Measurements from ENCODE around the gene TIGIT.
"Not testable (repeated sequence)": the region's sequence is repeated elsewhere in the genome, so short reads cannot be mapped to it uniquely, and the experiment has no call there.

The TIGIT gene

DNA sequence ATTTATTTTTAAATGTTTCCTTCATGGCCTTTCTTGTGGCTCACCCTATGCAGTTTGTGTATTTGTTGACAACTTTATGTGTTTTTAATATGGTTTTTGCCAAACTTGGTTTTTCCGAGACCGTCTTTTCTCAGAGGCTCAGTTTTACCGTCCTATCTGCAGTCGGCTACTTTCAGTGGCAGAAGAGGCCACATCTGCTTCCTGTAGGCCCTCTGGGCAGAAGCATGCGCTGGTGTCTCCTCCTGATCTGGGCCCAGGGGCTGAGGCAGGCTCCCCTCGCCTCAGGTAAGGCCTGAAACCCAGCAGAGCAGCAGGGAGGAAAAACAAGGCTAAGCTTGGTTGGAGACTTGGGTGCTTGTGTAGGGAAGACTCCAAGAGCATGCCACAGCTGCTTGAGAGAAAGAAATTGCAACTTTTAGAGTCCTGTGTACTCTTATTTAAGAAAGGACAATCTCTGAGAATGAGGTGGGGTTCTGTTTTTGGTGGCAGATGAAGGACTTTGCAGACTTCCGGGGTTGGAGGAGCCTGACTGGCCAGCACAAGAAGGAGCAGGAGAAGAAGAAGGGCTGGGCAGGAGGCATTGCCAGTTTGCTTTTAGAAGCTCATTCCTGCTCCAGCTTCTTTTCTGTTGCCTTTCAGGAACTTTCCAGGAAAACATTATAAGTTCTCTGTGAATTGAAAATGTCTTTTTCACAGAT lies at the start of gene TIGIT:
Gene TIGIT, plus strand, starts transcription at position 191 of the 698 bp plus-strand sequence. Its CDS starts 34 bp downstream, at position 225.
- DNase-seq: no peak

DNA sequence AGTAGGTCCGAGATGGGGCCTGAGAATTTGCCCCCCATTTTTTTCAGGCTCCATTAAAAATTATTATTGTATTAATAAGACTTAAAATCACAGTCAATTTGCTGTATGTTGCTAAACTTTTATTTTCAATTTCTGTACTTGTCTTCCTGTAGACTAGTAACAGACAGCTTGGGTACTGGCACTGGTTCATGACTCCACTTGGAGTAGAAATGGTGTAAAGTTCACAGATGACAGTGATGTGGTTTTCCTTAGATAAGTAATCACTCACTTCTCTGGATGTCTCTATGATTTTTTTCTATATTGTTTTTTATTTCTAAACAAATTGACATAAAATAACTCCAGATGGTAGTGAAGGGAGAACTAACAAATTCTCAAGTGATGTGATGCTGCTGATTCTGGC lies 40.9 kb upstream of the TIGIT start:
- no peak for DNase-seq

DNA sequence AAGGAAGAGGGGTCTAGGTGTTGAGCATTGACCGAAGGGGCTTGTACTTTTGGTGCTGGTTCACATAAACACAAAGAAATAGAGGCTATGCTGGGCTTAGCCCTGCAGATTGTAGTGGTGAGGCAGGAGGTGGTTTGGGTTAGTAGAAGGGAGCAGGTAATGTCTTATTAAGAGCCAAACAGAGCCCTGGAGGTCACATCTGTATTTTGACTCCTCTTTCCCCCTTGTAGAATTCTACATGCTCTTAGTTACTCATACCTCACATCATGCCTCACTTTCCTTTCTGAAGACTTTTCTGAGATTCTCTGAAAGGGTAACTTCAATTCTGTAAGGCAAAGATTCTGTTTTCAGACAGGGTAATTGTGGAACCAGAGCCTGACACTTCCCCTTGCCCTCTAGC lies 40.3 kb upstream of the TIGIT start:
- DNase-seq: no peak

DNA sequence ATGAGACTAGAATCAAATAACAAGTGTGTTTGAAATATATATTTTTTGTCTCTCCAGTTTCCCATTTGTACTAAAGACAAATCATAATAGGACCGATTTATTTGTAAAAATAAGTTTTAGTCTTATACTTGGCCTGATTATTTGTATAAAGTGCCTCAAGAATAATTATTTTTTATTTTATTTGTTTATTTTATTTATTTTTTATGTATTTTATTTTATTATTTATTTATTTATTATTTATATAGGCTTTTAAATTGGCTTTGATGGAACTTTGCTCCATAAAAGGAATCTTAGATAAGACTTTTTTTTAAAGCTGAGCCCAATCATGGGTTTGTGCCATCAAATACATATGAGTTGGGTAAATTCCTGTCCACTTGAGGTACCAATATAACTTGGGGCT lies 34.3 kb upstream of the TIGIT start:
- no peak for DNase-seq

DNA sequence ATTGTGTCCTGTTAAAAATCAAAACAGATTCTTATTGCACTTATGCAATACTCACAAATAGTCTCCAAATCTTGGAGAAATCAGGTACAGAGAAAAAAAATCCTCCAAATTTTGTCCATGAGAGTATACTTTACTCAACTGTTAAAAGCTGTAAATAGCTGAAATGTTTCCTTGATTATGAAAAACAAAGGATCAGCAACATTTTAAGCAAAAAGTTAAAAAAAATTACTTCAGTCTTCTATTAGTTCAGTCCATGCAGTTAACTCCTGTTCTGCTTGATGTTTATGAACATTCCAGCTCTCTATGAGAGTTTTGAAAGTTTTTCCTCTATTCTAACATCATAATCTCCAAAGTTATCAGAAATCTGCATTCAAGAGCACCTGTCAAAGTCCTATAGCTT lies 33.7 kb upstream of the TIGIT start:
- no peak for DNase-seq

DNA sequence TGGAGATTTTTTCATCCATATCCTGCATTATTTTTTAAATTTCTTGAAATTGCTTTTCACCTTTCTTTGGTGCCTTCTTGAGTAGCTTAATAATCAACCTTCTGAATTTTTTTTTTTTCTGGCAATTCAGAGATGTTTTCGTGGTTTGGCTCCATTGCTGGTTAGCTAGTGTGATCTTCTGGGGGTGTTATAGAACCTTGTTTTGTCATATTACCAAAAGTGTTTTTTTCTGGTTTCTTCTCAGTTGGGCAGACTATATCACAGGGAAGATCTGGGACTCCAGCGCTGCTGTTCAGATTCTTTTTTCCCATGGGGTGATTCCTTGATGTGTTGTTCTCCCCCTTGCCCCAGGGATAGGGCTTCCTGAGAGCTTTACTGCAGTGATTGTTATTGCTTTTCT lies 23.8 kb upstream of the TIGIT start:
- DNase-seq: no peak

DNA sequence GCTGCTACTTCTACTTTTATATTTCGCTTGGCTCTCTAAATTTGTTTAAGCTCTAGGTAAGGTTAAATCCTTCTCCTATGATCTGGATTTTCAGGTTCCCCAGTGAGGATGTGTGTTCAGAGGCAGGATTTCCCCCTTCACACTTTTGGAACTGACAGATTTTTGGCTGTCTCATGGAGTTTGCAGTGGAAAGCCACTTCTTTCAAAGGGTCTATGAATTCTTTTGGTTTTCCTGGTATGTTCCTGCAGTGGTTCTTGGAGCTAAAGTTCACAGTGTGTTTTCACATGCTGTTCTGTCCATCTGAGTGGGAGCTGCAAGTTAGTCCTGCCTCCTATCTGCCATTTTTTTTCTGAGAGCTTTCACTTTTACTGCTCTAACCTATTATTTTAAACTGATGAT lies 21.6 kb upstream of the TIGIT start:
- no peak for DNase-seq

DNA sequence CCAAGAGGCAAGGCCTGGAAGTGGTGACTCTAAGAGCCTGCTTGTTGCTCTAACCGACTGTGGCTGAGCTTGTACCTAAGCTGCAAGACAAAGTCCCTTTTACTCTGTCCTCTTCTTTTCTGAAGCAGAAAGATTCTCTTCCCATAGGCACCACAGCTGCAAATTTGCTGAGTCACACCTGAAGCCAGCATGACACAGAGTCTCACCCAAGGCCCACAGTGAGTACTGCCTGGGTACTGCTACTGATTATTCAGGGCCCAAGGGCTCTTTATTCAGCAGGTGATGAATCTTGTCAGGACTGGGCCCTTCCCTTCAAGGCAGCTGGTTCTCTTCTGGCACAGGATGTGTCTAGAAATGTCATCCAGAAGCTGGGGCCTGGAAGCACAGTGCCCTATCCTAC lies 18.9 kb upstream of the TIGIT start:
- DNase-seq: no peak

DNA sequence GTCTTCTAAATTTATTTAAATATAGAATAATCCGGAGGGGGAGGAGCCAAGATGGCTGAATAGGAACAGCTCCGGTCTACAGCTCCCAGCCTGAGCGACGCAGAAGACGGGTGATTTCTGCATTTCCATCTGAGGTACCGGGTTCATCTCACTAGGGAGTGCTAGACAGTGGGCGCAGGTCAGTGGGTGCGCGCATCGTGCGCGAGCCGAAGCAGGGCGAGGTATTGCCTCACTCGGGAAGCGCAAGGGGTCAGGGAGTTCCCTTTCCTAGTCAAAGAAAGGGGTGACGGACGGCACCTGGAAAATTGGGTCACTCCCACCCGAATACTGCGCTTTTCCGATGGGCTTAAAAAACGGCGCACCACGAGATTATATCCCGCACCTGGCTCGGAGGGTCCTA lies 17.0 kb upstream of the TIGIT start:
- not testable (repeated sequence) for DNase-seq

DNA sequence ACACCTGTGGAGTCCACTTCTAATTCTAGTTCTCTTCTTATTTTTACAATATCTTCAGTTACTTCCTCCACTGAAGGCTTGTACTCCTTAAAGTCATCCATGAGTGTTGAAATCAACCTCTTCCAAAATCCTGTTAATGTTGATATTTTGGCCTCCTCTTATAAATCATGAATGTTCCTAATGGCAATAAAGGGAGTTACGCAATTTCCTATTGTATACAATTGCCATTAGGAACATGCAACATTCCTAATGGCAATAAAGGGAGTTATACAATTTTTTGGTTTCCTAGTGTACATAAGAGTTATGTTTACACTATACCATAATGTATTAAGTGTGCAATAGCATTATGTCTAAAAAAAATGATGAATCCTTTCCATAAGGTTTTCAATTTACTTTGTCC lies 9.2 kb upstream of the TIGIT start:
- DNase-seq: no peak

DNA sequence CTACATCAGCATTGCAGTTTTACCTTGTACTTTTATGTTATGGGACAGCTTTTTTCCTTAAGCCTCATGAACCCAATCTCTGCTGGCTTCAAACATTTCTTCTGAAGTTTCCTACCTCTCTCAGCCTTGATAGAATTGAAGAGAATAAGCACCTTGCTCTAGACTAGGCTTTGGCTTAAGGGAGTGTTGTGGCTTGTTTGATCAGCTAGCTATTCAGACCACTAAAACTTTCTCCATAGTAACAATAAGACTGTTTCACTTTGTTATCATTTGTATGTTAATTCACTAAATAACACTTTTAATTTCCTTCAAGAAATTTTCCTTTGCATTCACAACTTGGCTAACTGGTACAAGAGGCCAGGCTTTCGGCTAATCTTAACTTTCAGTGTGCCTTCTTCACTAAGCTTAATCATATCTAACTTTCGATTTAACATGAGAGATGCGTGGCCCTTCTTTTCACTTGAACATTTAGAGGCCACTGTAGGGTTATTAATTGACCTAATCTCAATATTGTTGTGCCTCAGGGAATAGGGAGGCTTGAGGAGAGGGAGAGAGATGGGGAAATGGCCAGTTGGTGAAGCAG lies 8.1 kb upstream of the TIGIT start:
- no peak for DNase-seq

DNA sequence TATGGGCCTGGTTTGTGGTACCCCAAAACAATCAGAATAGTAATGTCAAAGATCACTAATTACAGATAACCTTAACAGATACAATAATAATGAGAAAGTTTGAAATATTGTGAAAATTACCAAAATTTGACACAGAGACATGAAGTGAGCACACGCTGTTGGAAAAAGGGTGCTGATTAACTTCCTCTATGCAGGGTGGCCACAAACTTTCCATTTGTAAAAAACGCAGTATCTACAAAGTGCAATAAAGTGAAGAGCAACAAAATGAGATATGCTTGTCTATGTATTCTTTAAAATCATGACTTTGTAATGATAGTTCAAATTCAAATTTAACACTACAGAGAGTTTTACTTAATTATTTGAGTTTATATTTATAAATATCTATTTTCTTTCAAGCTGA lies 7.6 kb upstream of the TIGIT start:
- DNase-seq: no peak

DNA sequence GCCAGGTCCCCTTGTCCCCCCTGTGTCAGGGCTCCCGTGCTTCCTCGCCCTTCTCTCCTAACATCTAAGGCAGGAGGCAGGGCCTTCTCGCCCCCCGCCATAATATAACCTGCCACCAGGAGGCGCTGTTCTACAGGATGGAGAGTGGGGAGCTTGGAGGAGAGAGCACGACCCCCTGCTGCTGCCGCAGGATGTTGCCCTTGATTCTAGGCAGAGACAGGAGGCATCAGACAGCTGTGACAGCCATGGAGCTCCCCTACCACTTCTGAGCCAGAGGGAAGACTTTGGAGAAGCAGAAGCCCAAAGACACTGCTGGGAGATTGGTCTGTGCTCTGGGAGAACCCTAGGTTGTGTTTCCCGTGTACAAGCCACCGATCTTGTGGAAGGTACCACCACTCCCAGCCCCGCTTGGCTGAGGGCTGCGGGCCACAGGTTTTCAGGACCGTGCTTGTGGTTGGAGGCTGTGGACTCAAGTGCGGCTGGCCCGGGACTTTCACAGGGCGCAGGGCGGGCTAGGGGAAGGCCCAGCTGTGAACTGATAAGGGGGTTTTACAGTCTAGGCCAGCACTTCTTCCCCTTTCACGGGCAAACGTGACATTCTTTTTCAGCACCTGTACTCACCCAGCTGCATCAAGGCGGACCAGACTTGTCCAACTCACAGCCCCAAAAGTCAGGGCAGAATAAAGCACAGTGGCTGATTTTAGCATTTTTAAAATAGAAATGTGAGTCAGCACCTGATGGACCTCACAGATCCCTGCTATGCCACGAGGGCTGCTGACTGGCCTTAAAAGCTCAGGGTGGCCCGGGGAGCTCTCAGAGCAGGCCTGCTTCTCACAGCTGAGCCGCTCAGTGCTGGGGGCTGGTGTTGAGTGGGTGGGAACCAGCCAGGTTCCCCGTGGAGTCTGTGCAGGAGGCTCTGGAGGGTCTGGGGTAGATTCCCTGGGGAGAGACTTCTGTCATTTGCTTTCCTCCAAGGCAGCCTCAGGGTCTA lies 2.6 kb upstream of the TIGIT start:
- peak; percentile 92 for DNase-seq

DNA sequence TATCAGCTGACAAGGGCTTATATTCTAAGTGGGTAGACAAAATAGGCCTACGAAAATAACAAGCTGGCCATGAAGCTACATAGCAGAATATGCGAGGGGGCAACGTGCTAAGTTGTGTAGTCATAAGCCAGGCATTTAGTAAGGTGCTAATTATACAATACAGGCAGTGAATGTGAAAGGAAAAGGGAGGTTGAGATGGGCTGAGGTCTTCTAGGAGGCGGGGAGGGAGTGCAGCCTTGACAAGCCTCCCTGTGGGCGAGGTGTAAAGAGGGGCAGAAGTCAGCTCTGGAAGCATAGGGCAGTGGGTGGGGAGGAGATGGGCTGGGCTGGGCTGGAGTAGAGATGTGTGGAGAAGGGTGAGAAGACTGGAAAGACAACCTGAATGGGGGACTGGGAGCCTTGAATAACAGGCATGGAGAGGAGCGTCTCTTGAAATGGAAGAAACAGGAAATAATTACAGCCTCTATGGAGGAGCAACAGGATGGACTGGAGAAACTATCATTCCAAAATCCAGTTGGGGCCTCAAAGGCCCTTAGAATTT lies 1.2 kb downstream of the TIGIT start:
- no peak for DNase-seq

DNA sequence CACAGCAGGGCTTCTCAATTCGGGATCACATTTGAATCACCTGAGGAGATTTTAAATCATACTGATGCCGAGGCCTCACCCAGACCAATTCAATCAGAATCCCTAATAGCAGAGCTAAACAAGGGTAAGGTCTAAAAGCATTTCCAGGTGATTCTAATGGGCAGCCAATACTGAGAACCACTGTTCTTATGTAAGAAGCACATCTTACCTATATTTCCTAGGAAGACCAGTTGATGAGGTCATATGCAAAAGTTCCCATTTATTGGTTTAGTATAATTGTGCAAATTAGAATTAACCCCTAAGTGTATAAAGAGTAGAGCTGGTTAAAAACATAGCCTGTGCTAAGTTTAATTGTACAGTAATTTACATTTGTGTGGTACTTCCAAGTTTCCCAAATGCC lies 2.1 kb downstream of the TIGIT start:
- DNase-seq: no peak

DNA sequence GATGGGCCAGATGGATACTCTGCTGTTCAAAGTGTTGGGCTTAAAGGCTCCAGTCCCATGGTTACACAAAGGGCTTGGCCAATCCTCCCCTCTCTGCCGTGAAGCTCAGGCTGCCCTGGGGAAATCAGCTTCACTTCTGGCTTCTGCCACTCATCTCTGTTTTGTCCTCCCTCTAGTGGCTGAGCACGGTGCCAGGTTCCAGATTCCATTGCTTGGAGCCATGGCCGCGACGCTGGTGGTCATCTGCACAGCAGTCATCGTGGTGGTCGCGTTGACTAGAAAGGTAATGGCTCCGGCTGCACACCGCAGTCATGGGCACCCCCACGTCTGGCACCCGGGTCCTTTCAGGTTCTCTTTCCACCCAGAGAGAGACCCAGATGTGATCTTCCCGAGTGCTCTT lies 5.6 kb downstream of the TIGIT start:
- DNase-seq: no peak

DNA sequence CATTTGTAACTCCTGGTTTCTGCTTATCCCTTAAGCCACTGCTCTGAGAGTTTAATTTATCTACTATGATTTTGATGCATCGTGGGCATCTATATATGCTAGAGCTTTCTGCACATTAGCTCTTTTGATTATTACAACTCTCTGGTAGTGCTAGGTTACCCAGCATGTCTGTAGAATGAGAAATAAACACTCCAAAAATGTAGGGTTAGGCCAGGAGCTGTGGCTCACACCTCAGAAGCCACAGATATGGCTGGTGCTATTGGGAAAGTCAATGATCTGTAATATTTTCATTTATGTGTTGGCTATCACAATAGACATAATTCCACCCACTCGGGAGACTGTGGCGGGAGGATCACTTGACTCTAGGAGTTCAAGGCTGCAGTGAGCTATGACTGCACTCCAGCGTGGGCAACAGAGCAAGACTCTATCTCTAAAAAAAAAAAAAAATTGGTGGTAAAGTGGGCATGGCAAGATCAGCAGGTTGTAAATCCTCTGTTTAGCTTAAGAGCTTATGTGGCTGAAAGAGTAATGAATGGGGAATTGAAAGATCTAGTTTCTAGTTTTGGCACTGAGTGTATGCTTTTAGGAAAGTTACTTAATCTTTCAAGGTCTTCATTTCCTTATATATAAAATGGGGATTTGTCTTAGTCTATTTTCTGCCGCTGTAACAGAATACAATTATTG lies 6.3 kb downstream of the TIGIT start:
- no peak for DNase-seq

DNA sequence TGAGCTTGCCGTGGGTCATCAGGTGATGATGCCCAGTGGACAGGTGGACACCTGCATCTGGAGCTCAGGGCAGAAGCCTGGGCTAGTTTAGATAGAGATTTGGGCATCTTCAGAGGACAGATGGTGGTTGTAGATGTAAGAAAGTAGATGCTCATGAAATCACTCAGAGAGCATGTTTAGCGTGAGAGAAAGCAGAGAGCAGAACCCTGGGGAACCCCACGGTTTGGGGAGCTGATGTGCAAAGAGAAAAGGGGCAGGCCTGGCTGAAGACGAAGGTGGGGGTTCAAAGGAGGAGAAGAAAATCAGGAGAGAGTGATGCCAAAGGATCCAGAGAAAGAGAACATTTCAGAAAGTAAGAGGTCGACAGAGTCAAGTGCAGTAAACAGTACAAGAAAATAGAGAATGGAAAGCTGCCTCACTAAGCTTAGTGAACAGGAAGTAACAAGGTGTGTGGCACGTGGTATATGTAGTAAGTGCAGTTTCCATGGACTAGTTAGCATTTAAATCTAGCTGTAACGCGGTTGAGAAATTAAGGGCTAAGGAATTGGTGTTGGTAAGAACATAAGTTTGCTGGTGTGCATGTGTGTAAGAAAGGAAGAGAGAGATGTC lies 13.5 kb downstream of the TIGIT start:
- peak; percentile 50 for DNase-seq

DNA sequence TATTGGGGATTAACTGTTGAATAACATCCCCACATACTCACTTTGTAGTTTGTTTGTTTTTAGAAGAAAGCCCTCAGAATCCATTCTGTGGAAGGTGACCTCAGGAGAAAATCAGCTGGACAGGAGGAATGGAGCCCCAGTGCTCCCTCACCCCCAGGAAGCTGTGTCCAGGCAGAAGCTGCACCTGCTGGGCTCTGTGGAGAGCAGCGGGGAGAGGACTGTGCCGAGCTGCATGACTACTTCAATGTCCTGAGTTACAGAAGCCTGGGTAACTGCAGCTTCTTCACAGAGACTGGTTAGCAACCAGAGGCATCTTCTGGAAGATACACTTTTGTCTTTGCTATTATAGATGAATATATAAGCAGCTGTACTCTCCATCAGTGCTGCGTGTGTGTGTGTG lies 14.0 kb downstream of the TIGIT start:
- no peak for DNase-seq

DNA sequence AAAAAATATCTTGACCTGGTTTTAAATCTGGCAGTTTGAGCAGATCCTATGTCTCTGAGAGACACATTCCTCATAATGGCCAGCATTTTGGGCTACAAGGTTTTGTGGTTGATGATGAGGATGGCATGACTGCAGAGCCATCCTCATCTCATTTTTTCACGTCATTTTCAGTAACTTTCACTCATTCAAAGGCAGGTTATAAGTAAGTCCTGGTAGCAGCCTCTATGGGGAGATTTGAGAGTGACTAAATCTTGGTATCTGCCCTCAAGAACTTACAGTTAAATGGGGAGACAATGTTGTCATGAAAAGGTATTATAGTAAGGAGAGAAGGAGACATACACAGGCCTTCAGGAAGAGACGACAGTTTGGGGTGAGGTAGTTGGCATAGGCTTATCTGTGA lies 14.5 kb downstream of the TIGIT start:
- DNase-seq: no peak

DNA sequence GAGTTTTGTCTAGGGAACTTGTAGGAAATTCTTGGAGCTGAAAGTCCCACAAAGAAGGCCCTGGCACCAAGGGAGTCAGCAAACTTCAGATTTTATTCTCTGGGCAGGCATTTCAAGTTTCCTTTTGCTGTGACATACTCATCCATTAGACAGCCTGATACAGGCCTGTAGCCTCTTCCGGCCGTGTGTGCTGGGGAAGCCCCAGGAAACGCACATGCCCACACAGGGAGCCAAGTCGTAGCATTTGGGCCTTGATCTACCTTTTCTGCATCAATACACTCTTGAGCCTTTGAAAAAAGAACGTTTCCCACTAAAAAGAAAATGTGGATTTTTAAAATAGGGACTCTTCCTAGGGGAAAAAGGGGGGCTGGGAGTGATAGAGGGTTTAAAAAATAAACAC lies 15.0 kb downstream of the TIGIT start:
- DNase-seq: peak; percentile 71

DNA sequence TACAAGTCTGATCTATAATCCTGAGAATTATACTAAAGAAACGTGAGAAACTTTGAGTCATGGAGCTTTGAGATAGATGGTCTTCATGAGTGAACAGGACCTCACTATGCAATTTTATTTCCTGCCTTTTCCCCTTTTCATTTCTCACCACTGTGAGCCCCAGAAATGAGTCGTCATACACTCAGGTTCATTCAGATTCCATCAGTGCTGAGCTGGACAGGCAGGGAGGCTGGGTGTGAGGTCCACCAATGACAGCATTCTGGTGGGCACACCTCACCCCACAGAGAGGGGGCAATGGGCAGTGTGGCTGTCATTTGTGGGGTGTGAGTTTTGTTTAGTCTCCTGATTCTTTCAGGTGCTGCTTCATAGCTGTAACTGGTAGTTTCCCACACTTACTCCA lies 16.9 kb downstream of the TIGIT start:
- no peak for DNase-seq

DNA sequence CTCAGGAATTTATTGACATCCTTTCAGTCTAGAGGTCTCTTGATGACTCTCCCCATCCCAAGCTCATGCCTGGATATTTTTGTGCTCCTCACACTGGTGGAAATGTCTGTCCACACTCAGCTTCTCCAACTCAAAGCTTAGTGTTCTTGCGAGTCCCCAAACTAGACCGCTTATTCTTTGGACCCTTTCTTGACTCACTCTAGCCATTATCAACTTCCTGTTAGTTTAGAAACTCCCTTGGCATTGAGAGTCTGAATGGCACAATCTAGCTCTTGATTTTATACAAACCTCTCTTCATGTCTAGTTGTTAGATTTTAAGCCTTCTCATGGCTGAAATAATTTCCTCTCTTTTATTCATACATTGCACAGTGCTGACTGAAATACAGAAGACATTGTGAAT lies 19.6 kb downstream of the TIGIT start:
- DNase-seq: no peak

Measured in stimulated activated CD4-positive, alpha-beta T cell treated with anti-CD3 and anti-CD28 coated beads, Interleukin-4, amount 100 ng/mL, for 24 hours (primary cell).